GM12892 (cell line): ENCODE results near the gene XKR8.

Experiments used
- DNase-seq: peaks from one replicate; pipeline ENCODE4 v3.0.0; 2011; ENCODE audit not compliant: insufficient read length
- FAIRE-seq: peaks from 2 replicates; lab custom pipeline; 2011; peaks lifted over from hg19 to GRCh38; lab: Jason Lieb, UNC
- POLR2A ChIP-seq: IDR thresholded peaks from 2 replicates; pipeline ENCODE4 v1.6.1; 2011; ENCODE audit warnings: low read depth, low read length, control low read depth
- POLR2AphosphoS5 ChIP-seq: IDR thresholded peaks from 2 replicates; pipeline ENCODE4 v1.6.1; 2011; ENCODE audit warnings: low read depth, low read length, control low read depth
- TAF1 ChIP-seq: IDR thresholded peaks from 2 replicates; pipeline ENCODE4 v1.6.1; 2011; ENCODE audit warnings: low read depth, mild to moderate bottlenecking, control low read depth, low read length, borderline replicate concordance

The XKR8 gene

GRCh38 chr1:27938488-27938887 lies 21.3 kb upstream of the XKR8 start:
- DNase-seq (no peak), FAIRE-seq (no peak)
- TF ChIP-seq POLR2A: no peak
- no peak for TF ChIP-seq POLR2AphosphoS5
- no peak for TF ChIP-seq TAF1

GRCh38 chr1:27940297-27940696 lies 19.5 kb upstream of the XKR8 start:
- TF ChIP-seq TAF1: no peak
- TF ChIP-seq POLR2A: no peak
- no peak for TF ChIP-seq POLR2AphosphoS5
- DNase-seq (peak; percentile 50), FAIRE-seq (no peak)

- TF ChIP-seq POLR2AphosphoS5 (no peak), POLR2A (no peak), TAF1 (no peak)
- FAIRE-seq: no peak
- DNase-seq: no peak
Measured at GRCh38 chr1:27940870-27941560, 18.8 kb upstream of the XKR8 start.

- no peak for FAIRE-seq
- DNase-seq: no peak
- TF ChIP-seq POLR2A: no peak
- TF ChIP-seq TAF1: no peak
- TF ChIP-seq POLR2AphosphoS5: no peak
Measured at GRCh38 chr1:27941671-27942540, 17.9 kb upstream of the XKR8 start.

- TF ChIP-seq TAF1 (no peak), POLR2A (no peak), POLR2AphosphoS5 (no peak)
- no peak for FAIRE-seq
- DNase-seq: no peak
Measured at GRCh38 chr1:27945020-27945419, 14.8 kb upstream of the XKR8 start.

- TF ChIP-seq TAF1 (no peak), POLR2A (no peak), POLR2AphosphoS5 (no peak)
- no peak for FAIRE-seq
- no peak for DNase-seq
Measured at GRCh38 chr1:27949027-27949426, 10.7 kb upstream of the XKR8 start.

- FAIRE-seq: peak; percentile 42
- no peak for DNase-seq
- TF ChIP-seq TAF1 (no peak), POLR2AphosphoS5 (no peak), POLR2A (no peak)
Measured at GRCh38 chr1:27951396-27951795, 8.4 kb upstream of the XKR8 start.

- FAIRE-seq: no peak
- TF ChIP-seq POLR2A (no peak), TAF1 (no peak), POLR2AphosphoS5 (no peak)
Measured at GRCh38 chr1:27952147-27952546, 7.6 kb upstream of the XKR8 start.

GRCh38 chr1:27954186-27954585 lies 5.6 kb upstream of the XKR8 start:
- FAIRE-seq (no peak), DNase-seq (no peak)
- TF ChIP-seq POLR2A (no peak), TAF1 (no peak), POLR2AphosphoS5 (no peak)

More at GRCh38 chr1:27952147-27952546, 7.6 kb upstream of the XKR8 start:
- DNase-seq: no peak

- no peak for TF ChIP-seq POLR2A
- no peak for TF ChIP-seq TAF1
- TF ChIP-seq POLR2AphosphoS5: no peak
- DNase-seq (no peak), FAIRE-seq (no peak)
Measured at GRCh38 chr1:27955076-27955475, 4.7 kb upstream of the XKR8 start.

GRCh38 chr1:27956761-27957160 lies 3.0 kb upstream of the XKR8 start:
- FAIRE-seq (no peak), DNase-seq (no peak)
- TF ChIP-seq POLR2A (no peak), TAF1 (no peak), POLR2AphosphoS5 (no peak)
